GM12878 (cell line): ENCODE measurements around the gene ZNF423.

Source experiments
- CTCF ChIP-seq, 3 experiments: IDR thresholded peaks in 2 of 3; conservative IDR thresholded peaks in 1 of 3; 2 replicates each; pipeline ENCODE4 v1.5.1; 2011; ENCODE audit warnings: low read depth in 3 of 3, low read length in 3 of 3, mild to moderate bottlenecking in 3 of 3, control low read depth in 2 of 3, moderate library complexity in 2 of 3, inconsistent platforms in 1 of 3, mixed read lengths in 1 of 3; ENCODE audit not compliant: control insufficient read depth in 2 of 3, insufficient read depth in 1 of 3; ENCODE audit errors: extremely low read depth in 1 of 3
- E2F8 ChIP-seq: fragments of 450-650 bp; IDR thresholded peaks from 2 replicates; pipeline ENCODE4 v1.6.1; 2018; ENCODE audit warnings: mild to moderate bottlenecking, low read depth, moderate library complexity; ENCODE audit not compliant: partially characterized antibody
- SP1 ChIP-seq: IDR thresholded peaks from one replicate; pipeline ENCODE4 v1.6.1; 2011; ENCODE audit warnings: low read depth, low read length

- TF ChIP-seq E2F8 (no peak), CTCF (IDR thresholded peaks at IDR 0.05 in 2 of 3, conservative IDR thresholded peaks at IDR 0.05 in 1 of 3; ENCODE audit: control insufficient read depth in 2 of 3, extremely low read depth in 1 of 3, insufficient read depth in 1 of 3, low read depth in 3 of 3, low read length in 3 of 3) (no peak), SP1 (no peak)
Measured at GRCh38 chr16:49693445-49693844, 162.5 kb downstream of the ZNF423 start.
